ENCODE data around the gene GPR176.

DNA sequence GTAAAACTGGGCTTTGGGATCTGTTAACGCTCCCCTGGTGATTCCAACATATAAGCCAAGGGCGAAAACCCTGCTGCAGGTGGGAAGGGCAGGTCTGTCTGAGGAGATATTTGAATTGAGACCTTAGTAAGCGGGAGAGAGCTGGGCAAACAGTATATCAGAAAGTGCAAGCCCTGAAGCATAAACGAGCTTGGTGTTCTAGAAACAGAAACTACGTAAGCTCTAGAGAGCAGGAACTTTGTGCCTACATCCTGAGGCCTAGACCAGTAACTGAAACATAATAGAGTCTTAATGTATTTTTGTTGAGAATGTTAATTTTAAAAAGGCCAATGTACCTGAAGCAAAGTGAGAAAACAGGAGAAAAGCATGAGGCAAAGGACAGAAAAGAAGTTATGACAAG lies 74.5 kb downstream of the GPR176 start:
- TF ChIP-seq POLR2A (IDR thresholded peaks at IDR 0.05) (no peak), POLR2AphosphoS5 (IDR thresholded peaks at IDR 0.05) (no peak)
- TF ChIP-seq, protein P1, sequence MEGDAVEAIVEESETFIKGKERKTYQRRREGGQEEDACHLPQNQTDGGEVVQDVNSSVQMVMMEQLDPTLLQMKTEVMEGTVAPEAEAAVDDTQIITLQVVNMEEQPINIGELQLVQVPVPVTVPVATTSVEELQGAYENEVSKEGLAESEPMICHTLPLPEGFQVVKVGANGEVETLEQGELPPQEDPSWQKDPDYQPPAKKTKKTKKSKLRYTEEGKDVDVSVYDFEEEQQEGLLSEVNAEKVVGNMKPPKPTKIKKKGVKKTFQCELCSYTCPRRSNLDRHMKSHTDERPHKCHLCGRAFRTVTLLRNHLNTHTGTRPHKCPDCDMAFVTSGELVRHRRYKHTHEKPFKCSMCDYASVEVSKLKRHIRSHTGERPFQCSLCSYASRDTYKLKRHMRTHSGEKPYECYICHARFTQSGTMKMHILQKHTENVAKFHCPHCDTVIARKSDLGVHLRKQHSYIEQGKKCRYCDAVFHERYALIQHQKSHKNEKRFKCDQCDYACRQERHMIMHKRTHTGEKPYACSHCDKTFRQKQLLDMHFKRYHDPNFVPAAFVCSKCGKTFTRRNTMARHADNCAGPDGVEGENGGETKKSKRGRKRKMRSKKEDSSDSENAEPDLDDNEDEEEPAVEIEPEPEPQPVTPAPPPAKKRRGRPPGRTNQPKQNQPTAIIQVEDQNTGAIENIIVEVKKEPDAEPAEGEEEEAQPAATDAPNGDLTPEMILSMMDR (IDR thresholded peaks at IDR 0.05), result no peak

Measured in sigmoid colon (tissue), 4 donors.